ENCODE results near the gene LCP1. TPM values are rescaled to one million over a fixed set of nuclear protein-coding genes. Genes with fewer than 3 reads are reported as not detected.

LCP1 gene
- total and polyA plus RNA-seq, 2 of the 13 experiments (the other 11 are each of a cell fraction or from before 2014, with no cell fraction given), result 1.6 TPM

GRCh38 chr13:46143184-46143701 is 38.7 kb downstream of the LCP1 start (continued):
- peak; percentile 66 for TF ChIP-seq TBL1XR1 (IDR thresholded peaks at IDR 0.05; ENCODE audit: borderline replicate concordance, low read length, partially characterized antibody)
- TF ChIP-seq ZNF18 (CRISPR knock-in tag; IDR thresholded peaks at IDR 0.05; ENCODE audit: insufficient replicate concordance), result peak; percentile 84
- TF ChIP-seq HOXA5 (CRISPR knock-in tag; IDR thresholded peaks at IDR 0.05), result peak; percentile 81; the same call in 1 of the 2 replicates
- TF ChIP-seq ERF (CRISPR knock-in tag; IDR thresholded peaks at IDR 0.05), result peak; percentile 74; the same call in 1 of the 2 replicates
- peak; percentile 82 for TF ChIP-seq SKI (IDR thresholded peaks at IDR 0.05; ENCODE audit: partially characterized antibody)
- TF ChIP-seq ETV5 (CRISPR knock-in tag; IDR thresholded peaks at IDR 0.05; ENCODE audit: borderline replicate concordance), result peak; percentile 74; the same call in 1 of the 2 replicates
- peak; percentile 74 for TF ChIP-seq ZNF792 (CRISPR knock-in tag; IDR thresholded peaks at IDR 0.05)
- TF ChIP-seq ZNF644 (CRISPR knock-in tag; IDR thresholded peaks at IDR 0.05; ENCODE audit: low read depth), result peak; percentile 86
- TF ChIP-seq KLF16 (CRISPR knock-in tag; IDR thresholded peaks at IDR 0.05), result peak in 1 of 2 experiments; percentile 78; a peak in 2 of 4 replicates
- TF ChIP-seq GMEB2 (CRISPR knock-in tag; IDR thresholded peaks at IDR 0.05; ENCODE audit: low read depth), result 0 out of 2 replicates have a peak, but pooled peaks have one; percentile 21
- peak; percentile 46; the same call in 1 of the 2 replicates for TF ChIP-seq ZBTB10 (CRISPR knock-in tag; IDR thresholded peaks at IDR 0.05; ENCODE audit: borderline replicate concordance)
- TF ChIP-seq SOX5 (CRISPR knock-in tag; IDR thresholded peaks at IDR 0.05; ENCODE audit: borderline replicate concordance), result peak; percentile 98
- TF ChIP-seq ZNF574 (CRISPR knock-in tag; IDR thresholded peaks at IDR 0.05), result peak; percentile 32; the same call in 1 of the 2 replicates
- TF ChIP-seq FOXP1 (IDR thresholded peaks at IDR 0.05), result peak; percentile 97
- TF ChIP-seq FOXP1 (CRISPR knock-in tag; IDR thresholded peaks at IDR 0.05), result peak; percentile 98
- peak; percentile 50; the same call in 1 of the 2 replicates for TF ChIP-seq PRDM10 (CRISPR knock-in tag; IDR thresholded peaks at IDR 0.05; ENCODE audit: low read depth)
- TF ChIP-seq NONO (IDR thresholded peaks at IDR 0.05), result no peak
- peak; percentile 70 for TF ChIP-seq NONO (CRISPR knock-in tag; conservative IDR thresholded peaks at IDR 0.05)
